IMR-90 (cell line): Measurements from ENCODE around the gene GPR153. TPM values are rescaled to one million over a fixed set of nuclear protein-coding genes. Genes with fewer than 3 reads are reported as not detected.
A peak's percentile ranks its signal among the peaks of the same experiment; 100 is the strongest.

Source experiments
- ATAC-seq: fragments of 200-7000 bp; cut with Tn5 transposase; 2 replicates; pipeline ENCODE4 v1.9.1; 2020; ENCODE audit warnings: low read depth, mild to moderate bottlenecking, moderate library complexity
- BruUV-seq: library from RNA; stranded (reverse); fragments of 400-500 nt; replicated peaks from 2 replicates; lab custom pipeline; 2021; lab: Mats Ljungman, UMichigan
- CTCF ChIA-PET: fragments of 300-600 bp; formaldehyde crosslinking; extraction: SDS; loops from one replicate; lab custom pipeline; 2021; ENCODE audit warnings: antibody characterized with exemption; lab: Yijun Ruan, JAX
- POLR2A ChIA-PET: fragments of 300-600 bp; sonication (Branson Sonifier 250); formaldehyde crosslinking; loops from one replicate; lab custom pipeline; 2022; ENCODE audit warnings: antibody characterized with exemption; ENCODE audit not compliant: unreplicated experiment; lab: Charles Lee
- DNase-seq: peaks from one replicate; pipeline ENCODE4 v3.0.0; 2013
- H2AFZ ChIP-seq: replicated peaks from 2 replicates; pipeline ENCODE3; 2013; ENCODE audit warnings: low read length, mild to moderate bottlenecking; ENCODE audit not compliant: poor library complexity
- H2AK5ac ChIP-seq: 2 replicates; pipeline ENCODE4 v1.6.1; 2013; ENCODE audit warnings: low read depth, low read length, inconsistent platforms
- H2AK9ac ChIP-seq: replicated peaks from 2 replicates; pipeline ENCODE3; 2013; ENCODE audit warnings: mild to moderate bottlenecking, low read depth, low read length, moderate library complexity; ENCODE audit not compliant: poor library complexity
- H2BK120ac ChIP-seq: 2 replicates; pipeline ENCODE4 v1.6.1; 2013; ENCODE audit warnings: low read depth, low read length, inconsistent platforms
- H2BK15ac ChIP-seq: 3 replicates; pipeline ENCODE4 v1.6.1; 2013; ENCODE audit warnings: low read depth, low read length, inconsistent platforms
- H2BK20ac ChIP-seq: 2 replicates; pipeline ENCODE4 v1.6.1; 2013; ENCODE audit warnings: low read depth, mild to moderate bottlenecking, inconsistent platforms, low read length, moderate library complexity
- H2BK5ac ChIP-seq: 2 replicates; pipeline ENCODE4 v1.6.1; 2013; ENCODE audit warnings: mild to moderate bottlenecking, low read depth, low read length, inconsistent platforms; ENCODE audit not compliant: poor library complexity, severe bottlenecking
- H3K14ac ChIP-seq: replicated peaks from 2 replicates; pipeline ENCODE4 v1.6.1; 2013; ENCODE audit warnings: low read depth, low read length, inconsistent platforms
- H3K18ac ChIP-seq: 2 replicates; pipeline ENCODE4 v1.6.1; 2013; ENCODE audit warnings: low read depth, low read length, control low read depth
- H3K23ac ChIP-seq: 2 replicates; pipeline ENCODE4 v1.6.1; 2013; ENCODE audit warnings: low read depth, low read length, inconsistent platforms
- H3K27ac ChIP-seq: 2 replicates; pipeline ENCODE4 v1.5.1; 2013; ENCODE audit warnings: mild to moderate bottlenecking, control low read depth, low read length; ENCODE audit not compliant: insufficient read depth
- H3K27me3 ChIP-seq: 2 replicates; pipeline ENCODE4 v1.6.1; 2013; ENCODE audit warnings: low read length; ENCODE audit not compliant: control insufficient read depth, insufficient read depth
- H3K36me3 ChIP-seq: 2 replicates; pipeline ENCODE4 v1.6.1; 2013; ENCODE audit warnings: low read length, mixed read lengths; ENCODE audit not compliant: control insufficient read depth, insufficient read depth
- H3K4ac ChIP-seq: 2 replicates; pipeline ENCODE4 v1.6.1; 2013; ENCODE audit warnings: low read depth, low read length, inconsistent platforms
- H3K4me1 ChIP-seq: 2 replicates; pipeline ENCODE4 v1.6.1; 2013; ENCODE audit warnings: low read length, mixed read lengths; ENCODE audit not compliant: control insufficient read depth, insufficient read depth
- H3K4me2 ChIP-seq: 2 replicates; pipeline ENCODE4 v1.6.1; 2013; ENCODE audit warnings: low read depth, mild to moderate bottlenecking, control low read depth, low read length, moderate library complexity
- H3K4me3 ChIP-seq: 2 replicates; pipeline ENCODE4 v1.5.1; 2013; ENCODE audit warnings: low read depth, mild to moderate bottlenecking, control low read depth, low read length, moderate library complexity; ENCODE audit not compliant: insufficient read depth
- H3K56ac ChIP-seq: 2 replicates; pipeline ENCODE4 v1.6.1; 2013; ENCODE audit warnings: low read length, inconsistent platforms; ENCODE audit not compliant: insufficient read depth; ENCODE audit errors: extremely low read depth
- H3K79me1 ChIP-seq, 2 experiments: 2 replicates each; pipeline ENCODE4 v1.6.1; 2013; ENCODE audit warnings: low read length in 2 of 2, inconsistent platforms in 1 of 2, low read depth in 1 of 2
- H3K9ac ChIP-seq: 2 replicates; pipeline ENCODE4 v1.6.1; 2013; ENCODE audit warnings: low read depth, low read length, control low read depth
- H3K9me1 ChIP-seq: 2 replicates; pipeline ENCODE4 v1.6.1; 2013; ENCODE audit warnings: low read length, inconsistent platforms; ENCODE audit not compliant: insufficient read depth
- H3K9me3 ChIP-seq: 2 replicates; pipeline ENCODE4 v1.6.1; 2013; ENCODE audit warnings: low read length; ENCODE audit not compliant: control insufficient read depth, insufficient read depth
- H4K20me1 ChIP-seq: 2 replicates; pipeline ENCODE4 v1.6.1; 2013; ENCODE audit warnings: low read length, inconsistent platforms; ENCODE audit not compliant: insufficient read depth
- H4K5ac ChIP-seq: 2 replicates; pipeline ENCODE4 v1.6.1; 2013; ENCODE audit warnings: mild to moderate bottlenecking, low read depth, low read length, control low read depth
- H4K8ac ChIP-seq, 2 experiments: 2 replicates each; pipeline ENCODE4 v1.6.1; 2013; ENCODE audit warnings: low read depth in 2 of 2, low read length in 2 of 2, control low read depth in 1 of 2, inconsistent platforms in 1 of 2
- H4K91ac ChIP-seq: 2 replicates; pipeline ENCODE4 v1.6.1; 2013; ENCODE audit warnings: low read depth, low read length, inconsistent platforms; ENCODE audit not compliant: insufficient read depth
- BHLHE40 ChIP-seq: fragments of 150-350 bp; IDR thresholded peaks from 2 replicates; pipeline ENCODE4 v1.6.1; 2016; ENCODE audit warnings: mild to moderate bottlenecking, low read depth, low read length
- CHD1 ChIP-seq: IDR thresholded peaks from 2 replicates; pipeline ENCODE4 v1.6.1; 2012; ENCODE audit warnings: low read depth, low read length, improper control_type of control experiment
- FOS ChIP-seq: fragments of 150-350 bp; IDR thresholded peaks from 2 replicates; pipeline ENCODE4 v1.6.1; 2016; ENCODE audit warnings: low read depth, low read length
- MAFK ChIP-seq: IDR thresholded peaks from 2 replicates; pipeline ENCODE4 v1.6.1; 2012; ENCODE audit warnings: low read depth, low read length, improper control_type of control experiment
- MAZ ChIP-seq: IDR thresholded peaks from 2 replicates; pipeline ENCODE4 v1.6.1; 2012; ENCODE audit warnings: low read depth, mild to moderate bottlenecking, low read length, improper control_type of control experiment, moderate library complexity, borderline replicate concordance
- MXI1 ChIP-seq: IDR thresholded peaks from 2 replicates; pipeline ENCODE4 v1.6.1; 2012; ENCODE audit warnings: low read depth, mild to moderate bottlenecking, low read length, moderate library complexity, borderline replicate concordance
- NFE2L2 ChIP-seq: fragments of 150-350 bp; IDR thresholded peaks from 2 replicates; pipeline ENCODE4 v1.6.1; 2016; ENCODE audit warnings: low read depth, mild to moderate bottlenecking, low read length
- POLR2A ChIP-seq: IDR thresholded peaks from 2 replicates; pipeline ENCODE4 v1.6.1; 2012; ENCODE audit warnings: mild to moderate bottlenecking, low read depth, low read length
- RAD21 ChIP-seq: IDR thresholded peaks from 2 replicates; pipeline ENCODE4 v1.6.1; 2012; ENCODE audit warnings: low read length, improper control_type of control experiment
- RCOR1 ChIP-seq: IDR thresholded peaks from 2 replicates; pipeline ENCODE4 v1.6.1; 2012; ENCODE audit warnings: mild to moderate bottlenecking, low read length, improper control_type of control experiment; ENCODE audit not compliant: insufficient replicate concordance
- SMC3 ChIP-seq: fragments of 150-350 bp; IDR thresholded peaks from 2 replicates; pipeline ENCODE4 v1.6.1; 2016; ENCODE audit warnings: low read depth, mild to moderate bottlenecking, antibody characterized with exemption, low read length, moderate library complexity
- WGBS, 2 experiments: methylation state at CpG; one replicate each; pipeline versions ENCODE4 v1.1.5 to v1.1.7; 2013; ENCODE audit warnings: missing lambda C conversion rate in 2 of 2; ENCODE audit not compliant: insufficient read length in 1 of 2; ENCODE audit errors: extremely low coverage in 2 of 2; 5-methylcytosine and 5-hydroxymethylcytosine counted together
- dilution Hi-C: fragments of 300-500 bp; cut with HindIII; formaldehyde crosslinking; loops from one replicate; pipeline ENCODE4 v1.14.3; 2018; ENCODE audit warnings: low sequenced_read_pairs; ENCODE audit not compliant: unreplicated experiment
- in situ Hi-C: fragments of 300-500 bp; cut with MboI; formaldehyde crosslinking; loops from 3 replicates; pipeline ENCODE4 v1.14.3; 2019; ENCODE audit warnings: low sequenced_read_pairs, inconsistent platforms, mixed read lengths
- intact Hi-C: fragments of 100-400 bp; cut with micrococcal nuclease; formaldehyde crosslinking; loops from 2 replicates; pipeline ENCODE4 v1.10.0; 2022
- polyA plus RNA-seq, 3 experiments: library from polyadenylated mRNA; depleted of rRNA; stranded (reverse); fragments of >200 nt; gene quantifications; 2 replicates each; pipeline ENCODE4 v1.2.3, GENCODE V29; 2012; ENCODE audit warnings: low replicate concordance in 1 of 3
- total RNA-seq: library from RNA; depleted of rRNA; stranded (reverse); fragments of >200 nt; gene quantifications from 2 replicates; pipeline ENCODE4 v1.2.3, GENCODE V29; 2012
- TF ChIP-seq, protein P1 (sequence below): conservative IDR thresholded peaks from 2 replicates; pipeline ENCODE4 v1.5.1; 2012; ENCODE audit warnings: mild to moderate bottlenecking, low read depth, low read length, improper control_type of control experiment
- TF ChIP-seq, protein P2 (sequence below): fragments of 150-350 bp; IDR thresholded peaks from 2 replicates; pipeline ENCODE4 v1.6.1; 2017; ENCODE audit warnings: mild to moderate bottlenecking, antibody characterized with exemption, low read length, low read depth

The GPR153 gene
- total and polyA plus RNA-seq, 2 of the 4 experiments (the other 2 are of a cell fraction), result 1.8 to 5.2 TPM

DNA sequence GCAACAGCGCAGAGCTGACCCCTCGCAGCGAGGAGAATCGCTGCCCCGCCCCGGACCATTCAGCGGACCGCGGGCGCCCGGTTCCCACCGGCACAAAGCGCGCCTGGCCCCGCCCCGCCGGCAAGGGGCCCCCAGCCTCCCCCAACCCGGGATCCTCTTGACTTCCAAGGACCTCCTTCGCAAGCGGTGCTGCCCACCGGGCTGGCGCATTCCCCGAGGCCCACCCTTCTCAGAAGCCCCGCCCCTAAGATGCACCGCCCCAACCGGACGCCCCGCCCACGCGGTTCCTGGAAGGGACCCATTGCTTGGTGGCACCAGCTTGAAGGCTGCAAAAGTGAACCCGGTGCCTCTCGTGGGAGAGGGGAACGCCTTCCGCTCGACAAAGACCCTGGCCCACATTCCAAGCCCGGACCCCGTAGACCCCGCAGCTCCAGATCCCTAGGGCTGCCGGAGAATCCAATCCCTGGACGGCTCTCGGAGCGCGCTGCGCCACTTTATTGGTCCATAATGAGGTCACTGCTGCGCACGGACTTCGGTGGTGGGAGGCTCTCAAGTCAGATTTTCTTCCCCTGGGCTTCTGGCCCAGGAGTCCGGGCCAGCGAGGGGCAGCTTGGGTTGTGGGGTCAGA lies 14.9 kb downstream of the GPR153 start:
- Histone ChIP-seq H3K4ac (no peak overlapping the region), H4K8ac (no peak overlapping the region), H3K4me2 (no peak overlapping the region), H3K56ac (no peak overlapping the region), H3K9me3 (no peaks in the 10 kb centered on the region), H3K4me3 (no peak overlapping the region), H3K23ac (no peak overlapping the region), H4K91ac (no peak overlapping the region), H2BK20ac (no peak overlapping the region), H3K14ac (no peak overlapping the region), H2BK5ac (no peak overlapping the region), H2AK5ac (no peak overlapping the region), H4K20me1 (peaks cover 16% of the 10 kb centered on the region), H3K9me1 (no peaks in the 10 kb centered on the region), H4K5ac (no peak overlapping the region), H3K27ac (no peak overlapping the region), H3K79me1 (no peaks in the 10 kb centered on the region), H3K18ac (no peak overlapping the region), H3K36me3 (no peaks in the 10 kb centered on the region), H2AFZ (peak overlapping the region; percentile 49), H3K9ac (no peak overlapping the region), H2BK120ac (no peak overlapping the region), H2AK9ac (no peak overlapping the region), H3K27me3 (peaks cover 69% of the 10 kb centered on the region), H3K4me1 (no peaks in the 10 kb centered on the region), H2BK15ac (no peak overlapping the region)
- intact Hi-C loops (loop anchor here (1.0 to 5.0 kb wide), 6 partner anchors 97 to 246 kb away; partner anchors contain the start of gene PLEKHG5), in situ Hi-C loops (loop anchor here (5.0 kb wide), 1 partner anchor 96 kb away; no protein-coding TSS in a partner anchor), dilution Hi-C loops (no loop called here)
- ChIA-PET POLR2A (no interaction called here), CTCF (interaction anchor here (0.6 to 2.3 kb wide), 13 partner anchors 10 to 240 kb away, joined by 3 to 8 read pairs (median 4); no protein-coding TSS in a partner anchor)
- no peak for TF ChIP-seq MAZ
- no peak for TF ChIP-seq NFE2L2
- TF ChIP-seq, protein P1, sequence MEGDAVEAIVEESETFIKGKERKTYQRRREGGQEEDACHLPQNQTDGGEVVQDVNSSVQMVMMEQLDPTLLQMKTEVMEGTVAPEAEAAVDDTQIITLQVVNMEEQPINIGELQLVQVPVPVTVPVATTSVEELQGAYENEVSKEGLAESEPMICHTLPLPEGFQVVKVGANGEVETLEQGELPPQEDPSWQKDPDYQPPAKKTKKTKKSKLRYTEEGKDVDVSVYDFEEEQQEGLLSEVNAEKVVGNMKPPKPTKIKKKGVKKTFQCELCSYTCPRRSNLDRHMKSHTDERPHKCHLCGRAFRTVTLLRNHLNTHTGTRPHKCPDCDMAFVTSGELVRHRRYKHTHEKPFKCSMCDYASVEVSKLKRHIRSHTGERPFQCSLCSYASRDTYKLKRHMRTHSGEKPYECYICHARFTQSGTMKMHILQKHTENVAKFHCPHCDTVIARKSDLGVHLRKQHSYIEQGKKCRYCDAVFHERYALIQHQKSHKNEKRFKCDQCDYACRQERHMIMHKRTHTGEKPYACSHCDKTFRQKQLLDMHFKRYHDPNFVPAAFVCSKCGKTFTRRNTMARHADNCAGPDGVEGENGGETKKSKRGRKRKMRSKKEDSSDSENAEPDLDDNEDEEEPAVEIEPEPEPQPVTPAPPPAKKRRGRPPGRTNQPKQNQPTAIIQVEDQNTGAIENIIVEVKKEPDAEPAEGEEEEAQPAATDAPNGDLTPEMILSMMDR, result no peak
- no peak for TF ChIP-seq CHD1
- TF ChIP-seq SMC3, result no peak
- no peak for TF ChIP-seq RCOR1
- TF ChIP-seq FOS, result no peak
- no peak for TF ChIP-seq POLR2A
- TF ChIP-seq, protein P2, sequence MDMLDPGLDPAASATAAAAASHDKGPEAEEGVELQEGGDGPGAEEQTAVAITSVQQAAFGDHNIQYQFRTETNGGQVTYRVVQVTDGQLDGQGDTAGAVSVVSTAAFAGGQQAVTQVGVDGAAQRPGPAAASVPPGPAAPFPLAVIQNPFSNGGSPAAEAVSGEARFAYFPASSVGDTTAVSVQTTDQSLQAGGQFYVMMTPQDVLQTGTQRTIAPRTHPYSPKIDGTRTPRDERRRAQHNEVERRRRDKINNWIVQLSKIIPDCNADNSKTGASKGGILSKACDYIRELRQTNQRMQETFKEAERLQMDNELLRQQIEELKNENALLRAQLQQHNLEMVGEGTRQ, result no peak
- no peak for TF ChIP-seq MXI1
- TF ChIP-seq MAFK, result no peak
- TF ChIP-seq BHLHE40, result no peak
- TF ChIP-seq RAD21, result no peak
- no peak for ATAC-seq
- no TSS peak for BruUV-seq
- DNase-seq, result no peak
- 5% methylated on average over 16 of the region's 49 CpGs; no CpG with 5 or more reads in 1 of the 2 experiments for WGBS, 2 experiments
